ENCODE results near the gene JAG1.

Gene JAG1

GRCh38 chr20:10708351-10709185 lies 34.8 kb upstream of the JAG1 start:
- no peak overlapping the region for H3K27ac Mint-ChIP-seq
- no peaks in the 10 kb centered on the region for H3K36me3 Mint-ChIP-seq (ENCODE audit: low read depth)
- peaks cover 4% of the 10 kb centered on the region for H3K9me3 Mint-ChIP-seq
- DNase-seq (ENCODE audit: low spot score), result no peak
- H3K4me1 Mint-ChIP-seq (ENCODE audit: low read depth), result no peaks in the 10 kb centered on the region
- H3K4me3 Mint-ChIP-seq, result no peak overlapping the region
- peaks cover 2% of the 10 kb centered on the region for H3K27me3 Mint-ChIP-seq (ENCODE audit: low read depth)

- H3K9me3 Mint-ChIP-seq, result peaks cover 4% of the 10 kb centered on the region
- H3K27ac Mint-ChIP-seq, result no peak overlapping the region
- no peaks in the 10 kb centered on the region for H3K36me3 Mint-ChIP-seq (ENCODE audit: low read depth)
- no peak for DNase-seq (ENCODE audit: low spot score)
- H3K4me1 Mint-ChIP-seq (ENCODE audit: low read depth), result no peaks in the 10 kb centered on the region
- H3K4me3 Mint-ChIP-seq, result no peak overlapping the region
- H3K27me3 Mint-ChIP-seq (ENCODE audit: low read depth), result peaks cover 2% of the 10 kb centered on the region
Measured at GRCh38 chr20:10707791-10708190, 34.0 kb upstream of the JAG1 start.

GRCh38 chr20:10707068-10707467 lies 33.3 kb upstream of the JAG1 start:
- H3K36me3 Mint-ChIP-seq (ENCODE audit: low read depth), result no peaks in the 10 kb centered on the region
- peaks cover 4% of the 10 kb centered on the region for H3K9me3 Mint-ChIP-seq
- no peak overlapping the region for H3K27ac Mint-ChIP-seq
- no peak overlapping the region for H3K4me3 Mint-ChIP-seq
- no peak for DNase-seq (ENCODE audit: low spot score)
- H3K27me3 Mint-ChIP-seq (ENCODE audit: low read depth), result peaks cover 2% of the 10 kb centered on the region
- H3K4me1 Mint-ChIP-seq (ENCODE audit: low read depth), result no peaks in the 10 kb centered on the region

- Mint-ChIP-seq H3K4me1 (ENCODE audit: low read depth) (no peaks in the 10 kb centered on the region), H3K4me3 (no peak overlapping the region), H3K9me3 (peaks cover 4% of the 10 kb centered on the region), H3K27ac (no peak overlapping the region), H3K27me3 (ENCODE audit: low read depth) (peaks cover 2% of the 10 kb centered on the region), H3K36me3 (ENCODE audit: low read depth) (no peaks in the 10 kb centered on the region)
- no peak for DNase-seq (ENCODE audit: low spot score)
Measured at GRCh38 chr20:10706460-10706811, 32.6 kb upstream of the JAG1 start.

- peaks cover 2% of the 10 kb centered on the region for H3K27me3 Mint-ChIP-seq (ENCODE audit: low read depth)
- H3K9me3 Mint-ChIP-seq, result peaks cover 4% of the 10 kb centered on the region
- no peak overlapping the region for H3K4me3 Mint-ChIP-seq
- H3K4me1 Mint-ChIP-seq (ENCODE audit: low read depth), result no peaks in the 10 kb centered on the region
- H3K36me3 Mint-ChIP-seq (ENCODE audit: low read depth), result no peaks in the 10 kb centered on the region
- DNase-seq (ENCODE audit: low spot score), result no peak
- H3K27ac Mint-ChIP-seq, result no peak overlapping the region
Measured at GRCh38 chr20:10705801-10706459, 32.1 kb upstream of the JAG1 start.

GRCh38 chr20:10701607-10702006 lies 27.8 kb upstream of the JAG1 start:
- H3K4me3 Mint-ChIP-seq, result no peak overlapping the region

GRCh38 chr20:10699941-10700340 lies 26.1 kb upstream of the JAG1 start:
- no peak overlapping the region for H3K4me3 Mint-ChIP-seq

More at GRCh38 chr20:10701607-10702006, 27.8 kb upstream of the JAG1 start:
- Mint-ChIP-seq H3K36me3 (ENCODE audit: low read depth) (no peaks in the 10 kb centered on the region), H3K9me3 (peaks cover 4% of the 10 kb centered on the region), H3K27me3 (ENCODE audit: low read depth) (peaks cover 2% of the 10 kb centered on the region), H3K4me1 (ENCODE audit: low read depth) (no peaks in the 10 kb centered on the region), H3K27ac (no peak overlapping the region)
- DNase-seq (ENCODE audit: low spot score), result no peak

GRCh38 chr20:10699489-10699888 lies 25.7 kb upstream of the JAG1 start:
- no peak overlapping the region for H3K27ac Mint-ChIP-seq
- no peak for DNase-seq (ENCODE audit: low spot score)
- no peaks in the 10 kb centered on the region for H3K36me3 Mint-ChIP-seq (ENCODE audit: low read depth)
- H3K4me3 Mint-ChIP-seq, result no peak overlapping the region
- H3K4me1 Mint-ChIP-seq (ENCODE audit: low read depth), result no peaks in the 10 kb centered on the region
- H3K9me3 Mint-ChIP-seq, result peaks cover 4% of the 10 kb centered on the region
- H3K27me3 Mint-ChIP-seq (ENCODE audit: low read depth), result no peaks in the 10 kb centered on the region

More at GRCh38 chr20:10699941-10700340, 26.1 kb upstream of the JAG1 start:
- Mint-ChIP-seq H3K36me3 (ENCODE audit: low read depth) (no peaks in the 10 kb centered on the region), H3K27ac (no peak overlapping the region), H3K9me3 (peaks cover 4% of the 10 kb centered on the region), H3K27me3 (ENCODE audit: low read depth) (no peaks in the 10 kb centered on the region), H3K4me1 (ENCODE audit: low read depth) (no peaks in the 10 kb centered on the region)
- no peak for DNase-seq (ENCODE audit: low spot score)

GRCh38 chr20:10696650-10697049 lies 22.9 kb upstream of the JAG1 start:
- no peak overlapping the region for H3K27ac Mint-ChIP-seq
- H3K4me3 Mint-ChIP-seq, result no peak overlapping the region
- no peaks in the 10 kb centered on the region for H3K9me3 Mint-ChIP-seq
- no peak for DNase-seq (ENCODE audit: low spot score)
- no peaks in the 10 kb centered on the region for H3K36me3 Mint-ChIP-seq (ENCODE audit: low read depth)
- H3K4me1 Mint-ChIP-seq (ENCODE audit: low read depth), result no peaks in the 10 kb centered on the region
- H3K27me3 Mint-ChIP-seq (ENCODE audit: low read depth), result peaks cover 5% of the 10 kb centered on the region

GRCh38 chr20:10689385-10689784 lies 15.6 kb upstream of the JAG1 start:
- peaks cover 15% of the 10 kb centered on the region for H3K27me3 Mint-ChIP-seq (ENCODE audit: low read depth)
- no peaks in the 10 kb centered on the region for H3K4me1 Mint-ChIP-seq (ENCODE audit: low read depth)
- H3K4me3 Mint-ChIP-seq, result no peak overlapping the region
- no peaks in the 10 kb centered on the region for H3K9me3 Mint-ChIP-seq
- no peak for DNase-seq (ENCODE audit: low spot score)
- no peaks in the 10 kb centered on the region for H3K36me3 Mint-ChIP-seq (ENCODE audit: low read depth)
- H3K27ac Mint-ChIP-seq, result no peak overlapping the region

- Mint-ChIP-seq H3K27ac (no peak overlapping the region), H3K4me1 (ENCODE audit: low read depth) (no peaks in the 10 kb centered on the region), H3K9me3 (no peaks in the 10 kb centered on the region), H3K4me3 (no peak overlapping the region), H3K36me3 (ENCODE audit: low read depth) (no peaks in the 10 kb centered on the region), H3K27me3 (ENCODE audit: low read depth) (peaks cover 12% of the 10 kb centered on the region)
- no peak for DNase-seq (ENCODE audit: low spot score)
Measured at GRCh38 chr20:10687895-10688294, 14.1 kb upstream of the JAG1 start.

GRCh38 chr20:10686356-10687133 lies 12.7 kb upstream of the JAG1 start:
- Mint-ChIP-seq H3K27ac (no peak overlapping the region), H3K27me3 (ENCODE audit: low read depth) (peaks cover 14% of the 10 kb centered on the region), H3K36me3 (ENCODE audit: low read depth) (no peaks in the 10 kb centered on the region), H3K4me3 (no peak overlapping the region), H3K4me1 (ENCODE audit: low read depth) (no peaks in the 10 kb centered on the region), H3K9me3 (no peaks in the 10 kb centered on the region)
- no peak for DNase-seq (ENCODE audit: low spot score)

- DNase-seq (ENCODE audit: low spot score), result no peak
- Mint-ChIP-seq H3K27ac (no peak overlapping the region), H3K9me3 (no peaks in the 10 kb centered on the region), H3K27me3 (ENCODE audit: low read depth) (peaks cover 29% of the 10 kb centered on the region), H3K36me3 (ENCODE audit: low read depth) (no peaks in the 10 kb centered on the region), H3K4me3 (no peak overlapping the region), H3K4me1 (ENCODE audit: low read depth) (no peaks in the 10 kb centered on the region)
Measured at GRCh38 chr20:10683537-10683936, 9.7 kb upstream of the JAG1 start.

GRCh38 chr20:10682939-10683338 lies 9.1 kb upstream of the JAG1 start:
- Mint-ChIP-seq H3K27me3 (ENCODE audit: low read depth) (peaks cover 27% of the 10 kb centered on the region), H3K4me3 (no peak overlapping the region), H3K27ac (no peak overlapping the region), H3K9me3 (no peaks in the 10 kb centered on the region), H3K36me3 (ENCODE audit: low read depth) (no peaks in the 10 kb centered on the region), H3K4me1 (ENCODE audit: low read depth) (no peaks in the 10 kb centered on the region)
- DNase-seq (ENCODE audit: low spot score), result no peak

Measured in T-helper 2 cell treated with Interferon-gamma antibody and Interleukin-4, amounts not matched to agents 5 μg/mL and 100 μg/mL, for 36 hours (primary cell).